ENCODE results near the gene CBX5.

Gene CBX5

GRCh38 chr12:54222609-54223008 is 57.3 kb downstream of the CBX5 start:
- peak; percentile 67 for DNase-seq (ENCODE audit: low spot score)

DNA sequence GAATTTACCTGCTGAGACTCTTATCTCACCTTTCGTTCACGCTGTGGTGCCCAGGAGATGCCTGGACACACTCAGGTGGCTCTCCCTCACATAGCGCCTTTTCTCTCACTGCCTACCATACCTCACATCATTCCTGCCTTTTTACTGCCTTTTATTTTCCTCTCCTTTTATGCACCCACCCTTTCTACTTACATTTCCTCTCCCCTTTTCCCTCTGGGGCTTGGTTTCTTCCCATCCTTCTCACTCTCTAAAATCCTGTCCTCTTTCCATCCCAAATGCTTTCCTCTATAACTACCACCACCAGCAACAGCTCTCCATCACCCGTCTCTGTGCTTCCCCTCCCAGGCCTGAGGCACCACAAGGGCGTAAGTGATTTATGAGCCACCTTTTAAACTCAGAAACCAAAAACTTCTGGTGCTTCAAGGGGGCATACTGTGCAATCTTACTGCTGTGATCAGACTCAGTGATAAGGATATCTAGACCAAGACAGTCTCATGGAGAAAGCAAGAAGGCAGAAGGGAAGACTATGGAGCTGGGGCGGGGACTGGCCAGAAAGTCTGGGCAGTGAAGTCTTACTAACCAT is 58.4 kb downstream of the CBX5 start:
- no peak for DNase-seq (ENCODE audit: low spot score)

- no peak for DNase-seq (ENCODE audit: low spot score)
Observed at GRCh38 chr12:54220567-54220966, 59.4 kb downstream of the CBX5 start.

- DNase-seq (ENCODE audit: low spot score), result peak; percentile 65
Observed at GRCh38 chr12:54220092-54220557, 59.8 kb downstream of the CBX5 start.

GRCh38 chr12:54217774-54218241 is 62.1 kb downstream of the CBX5 start:
- no peak for DNase-seq (ENCODE audit: low spot score)

GRCh38 chr12:54216797-54217661 is 62.9 kb downstream of the CBX5 start:
- peak; percentile 84 for DNase-seq (ENCODE audit: low spot score)

- no peak for DNase-seq (ENCODE audit: low spot score)
Observed at GRCh38 chr12:54215989-54216796, 63.7 kb downstream of the CBX5 start.

GRCh38 chr12:54214553-54215406 is 65.1 kb downstream of the CBX5 start:
- peak; percentile 92 for DNase-seq (ENCODE audit: low spot score)

GRCh38 chr12:54213079-54213478 is 66.8 kb downstream of the CBX5 start:
- DNase-seq (ENCODE audit: low spot score), result no peak

- DNase-seq (ENCODE audit: low spot score), result no peak
Observed at GRCh38 chr12:54211920-54212319, 68.0 kb downstream of the CBX5 start.

DNA sequence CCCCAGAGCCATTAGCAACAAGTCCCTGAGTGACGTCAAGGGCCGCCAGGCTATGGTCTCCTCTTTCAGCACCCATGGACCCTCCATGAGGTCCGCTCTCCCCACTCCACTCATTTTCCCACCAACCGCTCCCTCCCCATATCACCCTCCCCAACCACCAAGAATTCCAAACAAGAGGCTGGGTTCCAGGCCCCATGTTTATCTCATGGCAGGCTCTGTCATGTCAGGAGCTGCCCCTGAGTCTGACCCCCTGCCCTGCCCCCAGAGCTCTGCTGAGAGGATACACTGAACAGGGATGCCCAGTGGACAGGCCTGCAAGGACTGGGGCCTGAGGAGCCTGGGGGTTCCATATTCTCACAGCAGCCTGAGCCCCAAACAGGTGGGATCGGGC is 69.5 kb downstream of the CBX5 start:
- no peak for DNase-seq (ENCODE audit: low spot score)

DNA sequence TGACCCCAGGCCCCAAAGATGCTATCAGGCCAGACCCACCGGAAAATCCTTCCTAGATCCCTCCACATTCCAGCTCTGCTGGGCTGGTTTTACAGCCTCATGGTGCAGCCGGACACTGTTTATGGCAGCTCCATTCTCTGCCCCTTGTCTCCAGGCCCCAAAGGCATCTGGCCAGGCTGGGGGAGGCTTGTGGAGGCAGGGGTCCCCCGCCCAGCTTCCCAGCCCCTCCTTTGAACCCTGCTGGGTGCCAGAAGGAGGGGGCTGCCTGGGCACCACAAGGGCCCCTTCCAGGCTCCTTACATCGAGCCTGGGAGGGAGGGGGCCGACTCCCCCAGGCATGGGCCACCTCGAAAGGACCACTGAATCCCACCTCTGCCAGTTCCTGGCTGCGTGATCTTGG is 71.3 kb downstream of the CBX5 start:
- DNase-seq (ENCODE audit: low spot score), result no peak

DNA sequence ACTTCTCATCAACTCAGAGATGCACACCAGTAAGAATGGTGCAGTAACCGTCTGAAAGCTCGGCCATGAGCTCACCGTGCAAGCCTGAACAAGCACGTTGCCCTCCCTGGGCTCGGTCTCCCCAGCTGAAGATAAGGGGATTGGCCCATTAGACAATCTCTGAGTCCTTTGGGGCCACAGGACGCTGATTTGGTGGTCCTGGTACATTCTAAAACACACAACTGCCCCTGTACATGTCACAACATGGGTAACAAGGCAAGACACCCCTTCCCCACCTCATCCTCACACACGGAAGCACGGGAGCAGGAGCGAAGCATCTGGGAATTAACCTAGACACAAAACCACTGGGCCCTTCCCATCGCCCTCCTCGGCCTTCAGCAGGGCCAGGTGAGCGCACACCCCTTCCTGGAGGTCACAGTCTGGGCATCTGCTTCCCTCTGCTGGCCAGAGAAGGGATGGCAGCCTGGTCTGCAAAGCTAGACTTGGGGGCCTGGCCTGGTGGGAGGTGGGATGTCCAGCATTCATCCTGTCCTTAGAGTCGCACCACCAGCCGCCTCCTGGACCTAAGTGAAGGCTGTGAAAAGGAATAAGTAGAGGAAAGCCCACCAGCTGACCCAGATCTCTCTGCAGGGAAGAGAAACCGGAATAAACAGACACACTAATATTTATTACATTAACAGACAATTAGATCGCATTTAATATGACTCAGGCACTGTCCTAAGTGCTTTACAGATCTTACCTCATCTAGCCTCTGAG is 72.2 kb downstream of the CBX5 start:
- peak; percentile 75 for DNase-seq (ENCODE audit: low spot score)

GRCh38 chr12:54206791-54207190 is 73.1 kb downstream of the CBX5 start:
- no peak for DNase-seq (ENCODE audit: low spot score)

GRCh38 chr12:54204316-54204715 is 75.6 kb downstream of the CBX5 start:
- DNase-seq (ENCODE audit: low spot score), result no peak

- DNase-seq (ENCODE audit: low spot score), result peak; percentile 71
Observed at GRCh38 chr12:54201001-54201794, 78.7 kb downstream of the CBX5 start.

DNA sequence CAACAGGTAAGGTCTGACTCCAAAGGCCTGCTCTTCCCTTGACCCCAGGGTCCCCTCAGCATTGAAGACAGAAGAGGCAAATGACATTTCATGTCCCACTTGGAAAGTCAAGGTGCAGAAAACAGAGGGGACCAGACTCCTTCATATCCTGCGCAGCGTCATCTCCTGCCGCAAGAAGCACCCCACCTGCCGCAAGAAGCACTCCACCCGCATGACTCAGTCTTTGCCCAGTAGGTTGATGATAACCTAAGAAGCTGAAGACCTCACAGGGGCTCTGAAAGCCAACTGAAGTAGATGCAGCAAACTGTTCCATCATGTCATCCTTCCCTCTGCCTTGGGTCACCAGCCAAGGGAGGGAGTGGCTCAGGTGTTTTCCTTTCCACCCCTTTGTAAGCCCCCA is 79.5 kb downstream of the CBX5 start:
- DNase-seq (ENCODE audit: low spot score), result no peak

DNA sequence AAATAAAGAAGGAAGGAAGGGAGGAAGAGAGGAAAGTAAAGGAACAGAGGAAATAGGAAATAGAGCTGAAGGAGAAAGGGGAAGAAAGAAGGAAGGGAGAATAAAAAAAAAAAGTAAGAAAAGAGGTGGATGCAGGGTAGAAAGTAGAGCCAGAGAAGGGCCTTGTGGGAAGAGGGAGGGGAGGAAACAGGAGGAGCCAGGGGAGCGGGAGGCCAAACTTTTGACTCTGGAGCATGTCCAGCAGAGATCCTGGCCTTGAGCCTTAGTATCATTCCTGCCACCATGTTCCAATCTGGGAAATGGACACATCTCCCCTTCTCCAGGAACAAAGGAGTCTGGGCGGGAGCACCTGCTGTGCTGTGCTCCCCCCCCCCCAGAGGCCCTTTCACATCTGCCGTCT is 80.0 kb downstream of the CBX5 start:
- DNase-seq (ENCODE audit: low spot score), result no peak

DNA sequence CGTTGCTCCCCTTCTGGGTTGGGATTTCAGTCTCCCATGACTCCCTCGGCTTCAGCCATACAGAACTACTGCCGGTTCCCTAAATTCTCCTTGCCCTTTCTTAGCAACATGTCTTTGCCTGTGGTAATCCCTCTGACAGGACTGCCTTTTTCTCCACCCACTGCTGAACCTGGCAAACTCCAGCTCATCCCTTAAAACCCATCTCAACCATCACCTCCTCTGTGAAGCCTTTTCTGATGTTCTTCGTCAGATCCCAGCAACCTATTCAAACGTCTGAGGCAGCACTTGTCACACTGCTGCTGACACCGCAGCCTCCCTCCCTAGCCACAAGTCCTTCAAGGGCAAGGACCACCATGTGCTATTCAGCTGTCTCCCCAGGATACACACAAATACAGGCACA is 80.9 kb downstream of the CBX5 start:
- DNase-seq (ENCODE audit: low spot score), result no peak

DNA sequence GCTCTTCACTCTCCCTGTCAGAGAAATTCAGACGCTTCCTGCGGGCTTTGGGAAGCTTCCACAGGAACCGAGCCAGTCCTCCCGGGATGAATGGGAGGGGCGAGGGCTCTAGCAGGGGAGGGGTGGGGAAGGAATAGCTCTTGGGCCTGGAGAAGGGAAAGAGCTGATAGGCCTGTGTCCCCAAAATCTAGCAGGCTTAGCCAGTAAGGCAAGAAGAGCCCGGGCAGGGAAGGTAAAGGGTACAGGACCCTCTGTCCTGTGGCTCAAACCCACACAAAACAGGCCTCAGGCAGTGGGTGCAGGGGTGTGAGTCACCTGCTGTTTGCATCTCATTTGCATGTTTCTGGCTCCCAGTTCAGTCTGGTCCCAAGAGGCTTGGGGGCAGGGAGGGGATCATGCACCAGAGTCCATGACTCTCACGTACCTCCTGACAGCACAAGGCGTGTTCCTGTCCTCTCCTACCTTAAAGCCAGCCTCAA is 82.5 kb downstream of the CBX5 start:
- no peak for DNase-seq (ENCODE audit: low spot score)

Data from SW480 (cell line).